ENCODE data around the gene FGGY. TPM values are rescaled to one million over a fixed set of nuclear protein-coding genes. Genes with fewer than 3 reads are reported as not detected.
"Not testable (repeated sequence)": the region's sequence is repeated elsewhere in the genome, so short reads cannot be mapped to it uniquely, and the experiment has no call there.

Gene FGGY
- total and polyA plus RNA-seq, 5 experiments from 2014 or later, result 5.7 to 11.1 (median 6.4) TPM

DNA sequence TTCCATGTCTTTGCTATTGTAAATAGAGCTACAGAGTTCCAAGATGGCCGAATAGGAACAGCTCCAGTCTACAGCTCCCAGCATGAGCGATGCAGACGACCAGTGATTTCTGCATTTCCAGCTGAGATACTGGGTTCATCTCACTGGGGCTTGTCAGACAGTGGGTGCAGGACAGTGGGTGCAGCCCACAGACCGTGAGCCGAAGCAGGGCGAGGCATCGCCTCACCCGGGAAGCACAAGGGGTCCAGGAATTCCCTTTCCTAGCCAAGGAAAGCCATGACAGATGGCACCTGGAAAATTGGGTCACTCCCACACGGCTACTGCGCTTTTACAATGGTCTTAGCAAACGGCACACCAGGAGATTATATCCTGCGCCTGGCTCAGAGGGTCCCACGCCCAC, 313.6 kb downstream of the FGGY start:
- Mint-ChIP-seq H3K9me3 (peaks cover 0 to 19% (median 14%) of the 10 kb centered on the region in 9 donors), H3K36me3 (peaks cover 25 to 47% (median 37%) of the 10 kb centered on the region in 3 donors)
- H3K27me3 Mint-ChIP-seq, H3K27ac Mint-ChIP-seq, H3K4me1 Mint-ChIP-seq, DNase-seq, H3K4me3 Mint-ChIP-seq, POLR2A ChIA-PET, ATAC-seq: not testable (repeated sequence)

DNA sequence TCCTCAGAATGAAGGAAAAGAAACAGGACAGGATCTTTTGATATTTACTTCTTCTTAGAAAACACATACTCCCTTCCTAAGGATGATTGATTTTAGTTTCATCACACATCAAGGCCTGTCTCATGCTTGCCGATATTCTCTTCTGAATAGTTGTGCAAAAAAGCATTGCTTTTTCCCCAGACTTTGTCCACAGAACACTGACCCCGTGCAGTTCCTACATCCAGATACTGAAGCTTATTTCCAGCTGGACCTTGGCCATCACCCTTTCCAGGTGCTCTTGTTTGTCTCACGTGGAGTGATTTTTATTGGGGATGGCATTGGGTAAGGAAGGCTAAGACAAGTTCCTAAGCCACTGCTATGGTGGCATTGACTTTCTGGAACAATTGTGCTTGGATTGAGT, 320.5 kb downstream of the FGGY start:
- peaks cover 0 to 4% (median 0%) of the 10 kb centered on the region in 3 donors for H3K36me3 Mint-ChIP-seq
- H3K27me3 Mint-ChIP-seq, result no peaks in the 10 kb centered on the region
- POLR2A ChIA-PET, result no interaction called here
- no peak overlapping the region for H3K4me3 Mint-ChIP-seq
- DNase-seq (no peak), ATAC-seq (no peak)
- no peaks in the 10 kb centered on the region for H3K4me1 Mint-ChIP-seq
- H3K27ac Mint-ChIP-seq, result no peak overlapping the region
- peaks cover 0 to 14% (median 3%) of the 10 kb centered on the region in 9 donors for H3K9me3 Mint-ChIP-seq

DNA sequence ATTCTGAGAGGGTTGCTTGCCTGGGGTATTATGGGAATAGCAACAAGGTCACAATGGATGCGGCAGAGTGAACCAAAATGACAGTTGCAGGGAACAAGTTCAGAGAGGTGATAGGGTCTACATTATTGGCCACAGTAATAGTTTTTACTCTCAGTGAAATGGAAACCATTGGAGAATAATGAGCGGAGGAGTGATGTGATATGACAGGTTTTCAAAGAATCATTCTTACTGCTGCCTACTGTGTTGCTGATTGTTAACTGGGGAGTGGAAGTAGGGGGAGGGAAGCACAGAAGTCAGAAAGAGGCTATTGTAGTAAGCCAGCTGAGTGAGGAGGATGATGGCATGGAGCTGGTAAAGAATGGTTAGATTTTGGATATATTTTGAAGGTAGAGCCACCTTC, 322.7 kb downstream of the FGGY start:
- DNase-seq, result no peak
- no peaks in the 10 kb centered on the region for H3K4me1 Mint-ChIP-seq
- H3K27me3 Mint-ChIP-seq, result no peaks in the 10 kb centered on the region
- no peak overlapping the region for H3K4me3 Mint-ChIP-seq
- no peak overlapping the region for H3K27ac Mint-ChIP-seq
- H3K9me3 Mint-ChIP-seq, result peaks cover 0 to 5% (median 0%) of the 10 kb centered on the region in 9 donors
- no peak for ATAC-seq
- POLR2A ChIA-PET, result no interaction called here
- H3K36me3 Mint-ChIP-seq, result peaks cover 0 to 3% (median 1%) of the 10 kb centered on the region in 3 donors

DNA sequence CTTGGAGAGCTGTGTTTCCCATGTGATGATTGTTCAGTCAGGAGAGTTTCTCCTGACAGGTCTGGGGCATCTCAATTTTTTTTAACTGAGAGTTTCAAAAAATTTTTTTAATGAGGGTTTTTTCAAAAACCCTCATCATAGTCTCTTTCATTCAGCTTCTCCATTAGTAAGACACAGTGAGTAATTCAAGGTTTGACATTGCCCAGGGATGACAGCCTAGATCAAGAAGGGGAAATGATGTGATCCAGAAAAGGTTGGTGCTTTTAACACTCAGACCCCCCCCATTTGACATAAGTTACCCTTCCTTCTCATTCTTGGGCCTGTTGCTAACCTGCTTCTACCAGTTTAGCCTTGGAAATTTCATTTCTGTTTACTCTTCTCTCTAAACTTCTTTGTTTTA, 328.5 kb downstream of the FGGY start:
- ATAC-seq, result no peak
- Mint-ChIP-seq H3K4me3 (no peak overlapping the region), H3K27ac (no peak overlapping the region), H3K27me3 (no peaks in the 10 kb centered on the region), H3K36me3 (peaks cover 0 to 11% (median 11%) of the 10 kb centered on the region in 3 donors), H3K9me3 (no peaks in the 10 kb centered on the region), H3K4me1 (no peaks in the 10 kb centered on the region)
- POLR2A ChIA-PET, result no interaction called here
- DNase-seq, result no peak

DNA sequence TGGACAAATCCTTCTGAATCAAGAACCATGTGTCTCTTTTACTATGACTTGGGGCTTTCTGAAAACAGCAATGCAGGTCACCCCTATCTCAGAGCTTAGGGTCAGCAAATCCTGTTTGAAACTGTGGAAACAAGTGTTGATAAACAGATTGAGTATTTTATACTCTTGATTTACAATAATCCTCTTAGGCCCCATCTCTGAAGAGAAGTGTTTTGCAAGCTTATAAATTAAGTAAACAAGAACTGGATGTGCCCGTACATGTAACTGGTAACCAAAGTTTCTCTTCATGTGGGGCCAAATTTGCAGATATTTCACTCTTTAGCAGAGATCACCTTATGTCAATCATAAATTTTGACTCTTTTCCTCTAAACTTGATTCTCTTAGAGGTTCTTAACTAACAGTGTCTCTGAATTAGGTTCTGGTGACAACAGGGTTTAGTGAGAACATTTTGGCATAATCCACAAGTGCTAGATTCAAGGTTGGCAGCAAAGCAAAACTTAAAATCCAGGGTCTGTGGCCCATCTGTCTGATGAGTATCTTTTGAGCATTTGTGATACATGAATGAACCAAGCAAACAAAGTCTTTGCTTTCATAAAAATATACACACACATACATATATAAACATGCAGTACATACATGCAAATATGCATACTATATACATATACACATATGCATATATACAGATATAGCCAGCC, 334.8 kb downstream of the FGGY start:
- H3K4me1 Mint-ChIP-seq, result no peaks in the 10 kb centered on the region
- POLR2A ChIA-PET, result no interaction called here
- H3K4me3 Mint-ChIP-seq, result no peak overlapping the region
- H3K36me3 Mint-ChIP-seq, result peaks cover 0 to 7% (median 3%) of the 10 kb centered on the region in 3 donors
- ATAC-seq, result no peak
- DNase-seq, result no peak
- no peaks in the 10 kb centered on the region for H3K27me3 Mint-ChIP-seq
- H3K27ac Mint-ChIP-seq, result no peak overlapping the region
- H3K9me3 Mint-ChIP-seq, result peaks cover 0 to 8% (median 0%) of the 10 kb centered on the region in 9 donors

DNA sequence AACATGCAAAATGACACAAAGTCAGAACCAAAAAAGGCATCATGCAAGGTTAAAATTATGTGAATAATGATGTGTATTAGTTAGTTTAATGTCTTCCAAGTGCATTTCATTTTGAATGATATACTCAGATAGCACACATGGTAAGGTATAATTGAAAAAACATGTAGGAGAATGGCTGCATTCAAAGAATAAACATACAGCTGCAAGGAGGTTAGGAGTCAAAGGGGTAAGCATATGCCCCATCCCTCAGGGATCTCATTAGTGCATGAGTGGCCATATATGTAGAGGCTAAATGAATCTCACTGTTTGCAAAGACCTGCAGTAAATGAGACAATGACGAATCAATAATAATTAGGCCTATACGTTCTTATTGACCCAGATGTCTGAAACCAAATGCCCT, 338.2 kb downstream of the FGGY start:
- H3K4me3 Mint-ChIP-seq, result no peak overlapping the region
- DNase-seq (no peak), ATAC-seq (no peak)
- H3K27ac Mint-ChIP-seq, result no peak overlapping the region
- POLR2A ChIA-PET, result no interaction called here
- H3K9me3 Mint-ChIP-seq, result peaks cover 0 to 8% (median 0%) of the 10 kb centered on the region in 9 donors
- H3K27me3 Mint-ChIP-seq, result no peaks in the 10 kb centered on the region
- H3K4me1 Mint-ChIP-seq, result no peaks in the 10 kb centered on the region
- peaks cover 0 to 3% (median 0%) of the 10 kb centered on the region in 3 donors for H3K36me3 Mint-ChIP-seq

DNA sequence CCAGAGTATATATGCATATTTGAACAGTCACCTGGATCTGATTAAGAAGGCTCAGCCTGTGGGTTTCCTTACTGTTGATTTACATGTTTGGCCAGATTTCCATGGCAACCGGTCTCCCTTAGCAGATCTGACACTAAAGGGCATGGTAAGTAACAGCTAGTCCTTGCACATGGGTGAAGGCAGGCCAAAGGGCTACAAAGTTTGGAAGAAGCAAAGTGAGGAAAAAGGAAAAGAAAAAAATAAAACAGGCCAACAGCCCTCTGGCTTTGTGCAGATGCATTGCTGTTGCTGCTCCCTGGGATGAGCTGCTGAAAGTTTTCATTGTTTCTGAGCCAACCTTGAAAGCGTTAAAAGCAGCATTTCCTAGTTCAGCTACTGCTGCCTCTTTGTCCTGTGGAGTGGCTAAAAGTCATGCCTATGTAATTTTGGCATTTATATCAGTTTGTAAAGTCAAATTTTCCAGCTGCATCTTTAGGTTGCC, 341.4 kb downstream of the FGGY start:
- Mint-ChIP-seq H3K27ac (peak overlapping the region in 1 of 10 donors; percentile 37), H3K4me1 (no peaks in the 10 kb centered on the region), H3K36me3 (peaks cover 0 to 2% (median 0%) of the 10 kb centered on the region in 3 donors), H3K9me3 (peaks cover 0 to 7% (median 0%) of the 10 kb centered on the region in 9 donors), H3K27me3 (no peaks in the 10 kb centered on the region), H3K4me3 (no peak overlapping the region)
- ATAC-seq (no peak), DNase-seq (no peak)
- POLR2A ChIA-PET, result no interaction called here

DNA sequence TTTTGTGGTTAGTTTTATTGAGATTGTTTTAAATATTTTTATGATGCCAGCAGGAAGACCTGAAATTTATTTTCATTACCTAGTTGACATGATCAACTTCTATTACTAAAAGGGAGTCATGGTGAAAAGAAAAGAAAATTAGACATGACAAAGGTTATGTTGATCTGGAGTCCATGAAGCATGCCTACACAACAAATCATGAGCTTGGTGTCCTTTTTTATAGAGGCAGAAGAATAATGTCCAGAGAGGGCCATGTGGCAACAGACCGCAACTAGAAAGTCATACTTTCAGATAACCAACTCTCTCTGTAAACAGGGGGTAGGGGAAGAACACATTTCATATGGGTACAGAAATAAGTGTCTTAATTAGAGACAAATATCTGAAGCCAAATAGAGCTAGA, 342.4 kb downstream of the FGGY start:
- H3K36me3 Mint-ChIP-seq, result no peaks in the 10 kb centered on the region
- POLR2A ChIA-PET, result no interaction called here
- ATAC-seq (no peak), DNase-seq (no peak)
- no peak overlapping the region for H3K27ac Mint-ChIP-seq
- no peaks in the 10 kb centered on the region for H3K9me3 Mint-ChIP-seq
- H3K4me3 Mint-ChIP-seq, result no peak overlapping the region
- H3K27me3 Mint-ChIP-seq, result no peaks in the 10 kb centered on the region
- H3K4me1 Mint-ChIP-seq, result no peaks in the 10 kb centered on the region

DNA sequence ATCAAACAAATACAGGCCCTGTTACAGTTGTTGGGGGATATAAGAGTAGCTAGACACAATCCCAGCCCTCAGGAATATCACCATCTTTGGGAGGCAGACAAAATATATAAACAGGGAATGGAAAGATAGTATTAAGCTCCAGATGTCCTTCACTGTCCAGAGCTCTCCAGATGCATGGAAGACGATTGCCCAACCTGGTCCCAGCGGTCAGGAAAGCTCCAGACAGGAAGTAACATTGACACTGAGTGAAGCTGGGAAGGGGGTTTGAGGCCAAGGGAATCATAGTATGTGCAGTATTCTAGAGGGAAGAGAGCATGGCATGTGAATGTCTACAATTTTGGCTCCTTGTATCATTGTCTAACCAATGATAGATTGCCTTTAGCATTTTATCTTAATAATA, 344.0 kb downstream of the FGGY start:
- POLR2A ChIA-PET, result no interaction called here
- H3K9me3 Mint-ChIP-seq, result no peaks in the 10 kb centered on the region
- no peak for ATAC-seq

DNA sequence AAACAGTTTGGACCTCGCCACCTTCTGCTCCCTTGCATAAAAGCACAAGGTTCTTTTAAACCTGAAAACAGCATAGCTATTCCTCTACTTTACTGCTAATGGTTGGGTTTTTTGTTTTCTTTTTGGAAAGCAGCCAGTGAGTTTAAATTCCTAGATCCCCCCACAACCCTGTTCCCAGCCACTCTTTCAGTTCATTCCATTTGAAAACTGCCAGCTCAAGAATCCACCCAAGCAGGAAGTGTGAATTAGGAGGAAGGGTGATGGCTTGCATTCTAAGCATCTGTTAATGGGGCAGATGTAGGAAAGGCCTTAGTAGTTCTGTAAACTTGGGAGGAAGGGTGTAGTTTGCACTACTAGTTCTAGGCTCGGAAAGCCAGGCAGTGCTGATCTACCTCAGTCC, 344.9 kb downstream of the FGGY start:
- Mint-ChIP-seq H3K4me3 (no peak overlapping the region), H3K9me3 (peaks cover 0 to 2% (median 0%) of the 10 kb centered on the region in 9 donors), H3K27me3 (no peaks in the 10 kb centered on the region), H3K27ac (no peak overlapping the region), H3K4me1 (no peaks in the 10 kb centered on the region), H3K36me3 (peaks cover 0 to 4% (median 2%) of the 10 kb centered on the region in 3 donors)
- POLR2A ChIA-PET, result no interaction called here
- DNase-seq (no peak), ATAC-seq (no peak)

More for the DNA sequence above, 344.0 kb downstream of the FGGY start:
- Mint-ChIP-seq H3K4me3 (no peak overlapping the region), H3K27ac (no peak overlapping the region), H3K36me3 (no peaks in the 10 kb centered on the region), H3K27me3 (no peaks in the 10 kb centered on the region), H3K4me1 (no peaks in the 10 kb centered on the region)
- DNase-seq, result no peak

DNA sequence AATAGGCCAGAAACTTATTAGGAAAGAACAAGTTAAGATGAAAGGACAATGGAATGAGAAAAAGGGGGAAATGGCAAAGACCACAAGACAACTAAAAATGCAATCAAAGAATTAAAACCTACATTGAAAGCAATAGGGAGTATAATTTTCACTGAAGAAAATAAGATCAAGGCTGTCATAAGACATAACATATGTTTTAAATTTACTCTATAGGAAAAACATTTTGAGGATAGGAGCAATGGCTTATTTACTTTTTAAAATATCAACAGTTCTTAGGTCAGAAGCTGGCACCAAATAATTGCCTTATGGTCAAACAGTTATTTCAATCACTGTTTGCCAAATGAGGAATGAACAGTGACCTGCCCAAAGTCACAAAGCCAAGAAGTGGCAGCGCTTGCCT, 346.6 kb downstream of the FGGY start:
- ATAC-seq (no peak), DNase-seq (no peak)
- Mint-ChIP-seq H3K9me3 (peaks cover 0 to 9% (median 0%) of the 10 kb centered on the region in 9 donors), H3K36me3 (peaks cover 0 to 9% (median 3%) of the 10 kb centered on the region in 3 donors), H3K4me1 (no peaks in the 10 kb centered on the region), H3K4me3 (no peak overlapping the region), H3K27me3 (no peaks in the 10 kb centered on the region), H3K27ac (no peak overlapping the region)
- POLR2A ChIA-PET, result no interaction called here

DNA sequence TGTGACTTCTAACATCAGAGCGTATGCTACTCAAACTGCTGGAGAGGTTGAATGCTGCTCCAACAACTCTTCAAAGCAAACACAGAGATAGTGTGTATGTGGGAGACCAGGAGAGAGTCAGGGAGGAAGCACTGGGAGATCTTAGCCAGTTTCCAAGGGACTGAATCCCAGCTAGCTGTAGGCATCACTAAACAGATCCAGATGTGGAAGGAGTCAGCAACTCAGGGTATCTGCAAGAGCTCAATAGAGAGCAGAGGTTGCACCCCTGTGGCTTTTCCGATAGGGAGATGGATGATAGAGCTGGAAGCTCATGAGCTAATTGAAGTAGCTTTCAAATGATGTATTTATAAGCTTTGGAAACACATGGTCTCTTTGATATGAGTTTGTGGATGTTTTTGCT, 349.0 kb downstream of the FGGY start:
- Mint-ChIP-seq H3K4me3 (no peak overlapping the region), H3K9me3 (peaks cover 0 to 9% (median 0%) of the 10 kb centered on the region in 9 donors), H3K27me3 (no peaks in the 10 kb centered on the region), H3K27ac (no peak overlapping the region), H3K36me3 (peaks cover 2 to 9% (median 3%) of the 10 kb centered on the region in 3 donors), H3K4me1 (no peaks in the 10 kb centered on the region)
- ATAC-seq (no peak), DNase-seq (no peak)
- POLR2A ChIA-PET, result no interaction called here

DNA sequence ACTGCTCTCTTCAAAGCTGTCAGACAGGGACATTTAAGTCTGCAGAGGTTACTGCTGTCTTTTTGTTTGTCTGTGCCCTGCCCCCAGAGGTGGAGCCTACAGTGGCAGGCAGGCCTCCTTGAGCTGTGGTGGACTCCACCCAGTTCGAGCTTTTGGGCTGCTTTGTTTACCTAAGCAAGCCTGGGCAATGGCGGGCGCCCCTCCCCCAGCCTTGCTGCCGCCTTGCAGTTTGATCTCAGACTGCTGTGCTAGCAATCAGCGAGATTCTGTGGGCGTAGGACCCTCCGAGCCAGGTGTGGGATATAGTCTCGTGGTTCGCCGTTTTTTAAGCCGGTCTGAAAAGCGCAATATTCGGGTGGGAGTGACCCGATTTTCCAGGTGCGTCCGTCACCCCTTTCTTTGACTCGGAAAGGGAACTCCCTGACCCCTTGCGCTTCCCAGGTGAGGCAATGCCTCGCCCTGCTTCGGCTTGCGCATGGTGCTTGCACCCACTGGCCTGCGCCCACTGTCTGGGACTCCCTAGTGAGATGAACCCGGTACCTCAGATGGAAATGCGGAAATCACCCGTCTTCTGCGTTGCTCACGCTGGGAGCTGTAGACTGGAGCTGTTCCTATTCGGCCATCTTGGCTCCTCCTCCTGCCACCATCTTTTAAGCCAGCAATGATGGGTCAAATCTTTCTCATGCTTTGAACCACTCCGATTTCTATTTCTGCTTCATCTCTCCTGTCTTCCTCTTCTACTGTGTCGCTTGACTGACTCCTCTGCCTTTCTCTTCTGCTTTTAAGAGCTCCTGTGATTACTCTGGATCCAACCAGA, 356.5 kb downstream of the FGGY start:
- H3K9me3 Mint-ChIP-seq, H3K27me3 Mint-ChIP-seq, H3K4me1 Mint-ChIP-seq, ATAC-seq, H3K4me3 Mint-ChIP-seq, H3K36me3 Mint-ChIP-seq, DNase-seq, H3K27ac Mint-ChIP-seq, POLR2A ChIA-PET: not testable (repeated sequence)

All from naive thymus-derived CD8-positive, alpha-beta T cell (primary cell).